ENCODE measurements around the gene C2orf68. TPM values are rescaled to one million over a fixed set of nuclear protein-coding genes. Genes with fewer than 3 reads are reported as not detected.

The C2orf68 gene
- total and polyA plus RNA-seq, 2 of the 13 experiments (the other 11 are each of a cell fraction or from before 2014, with no cell fraction given): 47.1 to 77.4 TPM

- TF ChIP-seq CENPBD1 (CRISPR knock-in tag; IDR thresholded peaks at IDR 0.05; ENCODE audit: borderline replicate concordance, low read depth) (no peak), HIVEP1 (CRISPR knock-in tag; IDR thresholded peaks at IDR 0.05) (peak; percentile 32; the same call in 1 of the 2 replicates), HNF1B (CRISPR knock-in tag; IDR thresholded peaks at IDR 0.05) (no peak), ZNF768 (CRISPR knock-in tag; IDR thresholded peaks at IDR 0.05) (peak; percentile 21; the same call in 1 of the 2 replicates), ZNF670 (CRISPR knock-in tag; IDR thresholded peaks at IDR 0.05; ENCODE audit: borderline replicate concordance) (no peak), SOX13 (IDR thresholded peaks at IDR 0.05) (no peak), SOX13 (CRISPR knock-in tag; conservative IDR thresholded peaks at IDR 0.05 in 1 of 2, IDR thresholded peaks at IDR 0.05 in 1 of 2) (no peak), ZNF589 (CRISPR knock-in tag; conservative IDR thresholded peaks at IDR 0.05) (no peak), ZFP82 (CRISPR knock-in tag; IDR thresholded peaks at IDR 0.05; ENCODE audit: borderline replicate concordance) (no peak), TAF15 (IDR thresholded peaks at IDR 0.05; ENCODE audit: low read depth, low read length, poor library complexity, severe bottlenecking) (no peak), EZH2 (conservative IDR thresholded peaks at IDR 0.05; ENCODE audit: low read depth, low read length) (no peak), ZSCAN20 (CRISPR knock-in tag; IDR thresholded peaks at IDR 0.05; ENCODE audit: borderline replicate concordance) (no peak), E2F2 (CRISPR knock-in tag; IDR thresholded peaks at IDR 0.05; ENCODE audit: borderline replicate concordance) (no peak), ZNF282 (IDR thresholded peaks at IDR 0.05; ENCODE audit: partially characterized antibody) (no peak), CSRNP2 (CRISPR knock-in tag; conservative IDR thresholded peaks at IDR 0.05; ENCODE audit: low read depth) (no peak), HHEX (CRISPR knock-in tag; IDR thresholded peaks at IDR 0.05) (no peak), CC2D1A (CRISPR knock-in tag; IDR thresholded peaks at IDR 0.05) (no peak)
- TF ChIP-seq, protein P1, sequence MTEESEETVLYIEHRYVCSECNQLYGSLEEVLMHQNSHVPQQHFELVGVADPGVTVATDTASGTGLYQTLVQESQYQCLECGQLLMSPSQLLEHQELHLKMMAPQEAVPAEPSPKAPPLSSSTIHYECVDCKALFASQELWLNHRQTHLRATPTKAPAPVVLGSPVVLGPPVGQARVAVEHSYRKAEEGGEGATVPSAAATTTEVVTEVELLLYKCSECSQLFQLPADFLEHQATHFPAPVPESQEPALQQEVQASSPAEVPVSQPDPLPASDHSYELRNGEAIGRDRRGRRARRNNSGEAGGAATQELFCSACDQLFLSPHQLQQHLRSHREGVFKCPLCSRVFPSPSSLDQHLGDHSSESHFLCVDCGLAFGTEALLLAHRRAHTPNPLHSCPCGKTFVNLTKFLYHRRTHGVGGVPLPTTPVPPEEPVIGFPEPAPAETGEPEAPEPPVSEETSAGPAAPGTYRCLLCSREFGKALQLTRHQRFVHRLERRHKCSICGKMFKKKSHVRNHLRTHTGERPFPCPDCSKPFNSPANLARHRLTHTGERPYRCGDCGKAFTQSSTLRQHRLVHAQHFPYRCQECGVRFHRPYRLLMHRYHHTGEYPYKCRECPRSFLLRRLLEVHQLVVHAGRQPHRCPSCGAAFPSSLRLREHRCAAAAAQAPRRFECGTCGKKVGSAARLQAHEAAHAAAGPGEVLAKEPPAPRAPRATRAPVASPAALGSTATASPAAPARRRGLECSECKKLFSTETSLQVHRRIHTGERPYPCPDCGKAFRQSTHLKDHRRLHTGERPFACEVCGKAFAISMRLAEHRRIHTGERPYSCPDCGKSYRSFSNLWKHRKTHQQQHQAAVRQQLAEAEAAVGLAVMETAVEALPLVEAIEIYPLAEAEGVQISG (CRISPR knock-in tag; IDR thresholded peaks at IDR 0.05): no peak
- TF ChIP-seq, protein P2, sequence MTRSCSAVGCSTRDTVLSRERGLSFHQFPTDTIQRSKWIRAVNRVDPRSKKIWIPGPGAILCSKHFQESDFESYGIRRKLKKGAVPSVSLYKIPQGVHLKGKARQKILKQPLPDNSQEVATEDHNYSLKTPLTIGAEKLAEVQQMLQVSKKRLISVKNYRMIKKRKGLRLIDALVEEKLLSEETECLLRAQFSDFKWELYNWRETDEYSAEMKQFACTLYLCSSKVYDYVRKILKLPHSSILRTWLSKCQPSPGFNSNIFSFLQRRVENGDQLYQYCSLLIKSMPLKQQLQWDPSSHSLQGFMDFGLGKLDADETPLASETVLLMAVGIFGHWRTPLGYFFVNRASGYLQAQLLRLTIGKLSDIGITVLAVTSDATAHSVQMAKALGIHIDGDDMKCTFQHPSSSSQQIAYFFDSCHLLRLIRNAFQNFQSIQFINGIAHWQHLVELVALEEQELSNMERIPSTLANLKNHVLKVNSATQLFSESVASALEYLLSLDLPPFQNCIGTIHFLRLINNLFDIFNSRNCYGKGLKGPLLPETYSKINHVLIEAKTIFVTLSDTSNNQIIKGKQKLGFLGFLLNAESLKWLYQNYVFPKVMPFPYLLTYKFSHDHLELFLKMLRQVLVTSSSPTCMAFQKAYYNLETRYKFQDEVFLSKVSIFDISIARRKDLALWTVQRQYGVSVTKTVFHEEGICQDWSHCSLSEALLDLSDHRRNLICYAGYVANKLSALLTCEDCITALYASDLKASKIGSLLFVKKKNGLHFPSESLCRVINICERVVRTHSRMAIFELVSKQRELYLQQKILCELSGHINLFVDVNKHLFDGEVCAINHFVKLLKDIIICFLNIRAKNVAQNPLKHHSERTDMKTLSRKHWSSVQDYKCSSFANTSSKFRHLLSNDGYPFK (CRISPR knock-in tag; IDR thresholded peaks at IDR 0.05; ENCODE audit: borderline replicate concordance): no peak
Observed at GRCh38 chr2:85593023-85593422, 18.8 kb downstream of the C2orf68 start (continued).
